HepG2 (cell line): ENCODE data around the gene CTDSP2. TPM values are rescaled to one million over a fixed set of nuclear protein-coding genes. Genes with fewer than 3 reads are reported as not detected.

Experiments
- ARNT2 ChIP-seq: sonication (generic); formaldehyde crosslinking; IDR thresholded peaks from 2 replicates; pipeline ENCODE4 v1.8.0; 2022; ENCODE audit warnings: mild to moderate bottlenecking, low read depth, missing genetic modification reagents, moderate library complexity
- DR1 ChIP-seq: sonication (generic); formaldehyde crosslinking; IDR thresholded peaks from 2 replicates; pipeline ENCODE4 v1.8.0; 2021; ENCODE audit warnings: mild to moderate bottlenecking, missing genetic modification reagents, inconsistent platforms
- FOXC1 ChIP-seq: sonication (generic); formaldehyde crosslinking; IDR thresholded peaks from 2 replicates; pipeline ENCODE4 v1.8.0; 2022; ENCODE audit warnings: mild to moderate bottlenecking, missing genetic modification reagents, borderline replicate concordance
- KAT8 ChIP-seq: IDR thresholded peaks from 2 replicates; pipeline ENCODE4 v1.6.1; 2016; ENCODE audit warnings: missing genetic modification reagents, missing compliant biosample characterization
- KDM6A ChIP-seq: IDR thresholded peaks from 2 replicates; pipeline ENCODE4 v1.6.1; 2016; ENCODE audit warnings: low read depth
- PAX8 ChIP-seq: sonication (generic); formaldehyde crosslinking; IDR thresholded peaks from 2 replicates; pipeline ENCODE4 v1.8.0; 2022; ENCODE audit warnings: mild to moderate bottlenecking, missing genetic modification reagents, borderline replicate concordance
- PPARG ChIP-seq: conservative IDR thresholded peaks from 2 replicates; pipeline ENCODE4 v1.6.1; 2016; ENCODE audit warnings: missing biosample characterization, missing genetic modification reagents
- TBL1XR1 ChIP-seq: fragments of 150-350 bp; IDR thresholded peaks from 2 replicates; pipeline ENCODE4 v1.6.1; 2014; ENCODE audit warnings: borderline replicate concordance, low read length; ENCODE audit not compliant: partially characterized antibody
- ZBTB20 ChIP-seq: sonication (generic); formaldehyde crosslinking; IDR thresholded peaks from 2 replicates; pipeline ENCODE4 v1.8.1; 2023; ENCODE audit warnings: missing genetic modification reagents, low read depth, mild to moderate bottlenecking, borderline replicate concordance
- ZMYM4 ChIP-seq: sonication (generic); formaldehyde crosslinking; IDR thresholded peaks from 2 replicates; pipeline ENCODE4 v1.8.1; 2023; ENCODE audit warnings: mild to moderate bottlenecking, missing genetic modification reagents
- ZNF460 ChIP-seq: sonication (generic); formaldehyde crosslinking; IDR thresholded peaks from 2 replicates; pipeline ENCODE4 v1.5.1; 2020; ENCODE audit warnings: missing genetic modification reagents, mild to moderate bottlenecking, borderline replicate concordance
- ZNF510 ChIP-seq: sonication (generic); formaldehyde crosslinking; IDR thresholded peaks from 2 replicates; pipeline ENCODE4 v1.4.0; 2020; ENCODE audit warnings: low read depth, mild to moderate bottlenecking, missing genetic modification reagents
- ZNF550 ChIP-seq: sonication (generic); formaldehyde crosslinking; IDR thresholded peaks from 2 replicates; pipeline ENCODE4 v1.4.0; 2020; ENCODE audit warnings: mild to moderate bottlenecking, missing genetic modification reagents, borderline replicate concordance
- ZNF777 ChIP-seq: sonication (generic); formaldehyde crosslinking; IDR thresholded peaks from 2 replicates; pipeline ENCODE4 v1.4.0; 2020; ENCODE audit warnings: missing genetic modification reagents
- polyA plus RNA-seq, 8 experiments: library from polyadenylated mRNA; depleted of rRNA in 3 of 8; stranded (reverse) in 7 of 8; unstranded in 1 of 8; fragments of >200 nt; fragmentation: Illumina TruSeq in 4 of 8; extraction: Trizol in 4 of 8; gene quantifications; 2 replicates each; pipeline versions ENCODE4 v1.2.1 to v1.2.3, GENCODE V29; 2011 to 2016; ENCODE audit warnings: low read depth in 4 of 8, missing spikeins in 1 of 8, mixed read lengths in 1 of 8; ENCODE audit not compliant: insufficient read depth in 1 of 8
- total RNA-seq, 5 experiments: library from RNA; depleted of rRNA; stranded (reverse); fragments of >200 nt; fragmentation: Illumina TruSeq; extraction: Trizol; gene quantifications; 2 replicates each; pipeline ENCODE4 v1.2.3, GENCODE V29; 2016; ENCODE audit warnings: low read depth in 1 of 5
- TF ChIP-seq, protein P1 (sequence below): sonication (generic); formaldehyde crosslinking; conservative IDR thresholded peaks from 2 replicates; pipeline ENCODE4 v1.4.0; 2020; ENCODE audit warnings: mild to moderate bottlenecking, missing genetic modification reagents, moderate library complexity
- TF ChIP-seq, protein P2 (sequence below): sonication (generic); formaldehyde crosslinking; conservative IDR thresholded peaks from 2 replicates; pipeline ENCODE4 v1.4.0; 2020; ENCODE audit warnings: missing genetic modification reagents
- TF ChIP-seq, protein P3 (sequence below): sonication (generic); formaldehyde crosslinking; IDR thresholded peaks from 2 replicates; pipeline ENCODE4 v1.4.0; 2020; ENCODE audit warnings: missing genetic modification reagents, low read depth, mild to moderate bottlenecking, borderline replicate concordance
- TF ChIP-seq, protein P4 (sequence below): sonication (generic); formaldehyde crosslinking; IDR thresholded peaks from 2 replicates; pipeline ENCODE4 v1.5.0; 2020; ENCODE audit warnings: missing genetic modification reagents
- TF ChIP-seq, protein P5 (sequence below): sonication (generic); formaldehyde crosslinking; IDR thresholded peaks from 2 replicates; pipeline ENCODE4 v1.5.0; 2020; ENCODE audit warnings: missing genetic modification reagents, mild to moderate bottlenecking, borderline replicate concordance
- TF ChIP-seq, protein P6 (sequence below): sonication (generic); formaldehyde crosslinking; IDR thresholded peaks from 2 replicates; pipeline ENCODE4 v1.4.0; 2020; ENCODE audit warnings: missing genetic modification reagents

The CTDSP2 gene
- total and polyA plus RNA-seq, 2 of the 13 experiments (the other 11 are each of a cell fraction or from before 2014, with no cell fraction given), result 38.1 to 82.5 TPM

DNA sequence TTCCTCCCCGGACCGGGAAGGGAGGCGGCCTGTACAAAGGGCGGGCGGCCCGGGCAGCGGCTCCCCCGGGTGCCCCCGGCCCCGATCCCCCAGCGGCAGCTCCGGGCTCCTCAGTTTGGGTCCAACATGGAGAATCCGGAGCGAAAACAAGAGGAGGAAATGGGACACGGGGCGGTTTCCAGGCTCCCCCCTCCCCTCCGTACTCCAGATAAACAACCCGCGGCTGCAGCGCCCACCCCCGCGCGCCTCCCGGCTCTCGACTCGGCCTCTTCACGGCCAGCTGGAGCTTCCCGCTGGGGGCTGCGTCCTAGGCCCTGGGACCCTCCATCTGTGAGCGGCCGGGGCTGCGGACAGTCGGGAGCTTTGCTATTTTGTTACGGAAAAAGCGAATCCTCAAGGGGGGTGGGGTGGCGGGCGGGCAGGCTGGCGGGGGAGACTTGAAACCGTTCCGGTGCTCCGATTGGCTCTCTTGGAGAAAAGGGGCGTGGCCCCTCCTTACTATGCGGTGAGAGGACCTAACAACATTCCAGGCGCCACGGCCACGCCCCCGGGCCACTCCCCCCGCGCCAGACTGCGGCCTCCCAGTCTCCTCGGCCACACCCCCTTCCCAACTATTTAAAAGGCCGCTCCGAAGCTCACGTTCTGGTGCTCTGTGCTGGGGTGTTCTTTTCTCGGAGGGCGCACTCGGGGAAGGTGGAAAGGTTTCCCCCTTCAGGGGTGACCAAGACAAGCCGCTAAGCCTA lies at the start of gene CTDSP2 (continued):
- TF ChIP-seq, protein P1, sequence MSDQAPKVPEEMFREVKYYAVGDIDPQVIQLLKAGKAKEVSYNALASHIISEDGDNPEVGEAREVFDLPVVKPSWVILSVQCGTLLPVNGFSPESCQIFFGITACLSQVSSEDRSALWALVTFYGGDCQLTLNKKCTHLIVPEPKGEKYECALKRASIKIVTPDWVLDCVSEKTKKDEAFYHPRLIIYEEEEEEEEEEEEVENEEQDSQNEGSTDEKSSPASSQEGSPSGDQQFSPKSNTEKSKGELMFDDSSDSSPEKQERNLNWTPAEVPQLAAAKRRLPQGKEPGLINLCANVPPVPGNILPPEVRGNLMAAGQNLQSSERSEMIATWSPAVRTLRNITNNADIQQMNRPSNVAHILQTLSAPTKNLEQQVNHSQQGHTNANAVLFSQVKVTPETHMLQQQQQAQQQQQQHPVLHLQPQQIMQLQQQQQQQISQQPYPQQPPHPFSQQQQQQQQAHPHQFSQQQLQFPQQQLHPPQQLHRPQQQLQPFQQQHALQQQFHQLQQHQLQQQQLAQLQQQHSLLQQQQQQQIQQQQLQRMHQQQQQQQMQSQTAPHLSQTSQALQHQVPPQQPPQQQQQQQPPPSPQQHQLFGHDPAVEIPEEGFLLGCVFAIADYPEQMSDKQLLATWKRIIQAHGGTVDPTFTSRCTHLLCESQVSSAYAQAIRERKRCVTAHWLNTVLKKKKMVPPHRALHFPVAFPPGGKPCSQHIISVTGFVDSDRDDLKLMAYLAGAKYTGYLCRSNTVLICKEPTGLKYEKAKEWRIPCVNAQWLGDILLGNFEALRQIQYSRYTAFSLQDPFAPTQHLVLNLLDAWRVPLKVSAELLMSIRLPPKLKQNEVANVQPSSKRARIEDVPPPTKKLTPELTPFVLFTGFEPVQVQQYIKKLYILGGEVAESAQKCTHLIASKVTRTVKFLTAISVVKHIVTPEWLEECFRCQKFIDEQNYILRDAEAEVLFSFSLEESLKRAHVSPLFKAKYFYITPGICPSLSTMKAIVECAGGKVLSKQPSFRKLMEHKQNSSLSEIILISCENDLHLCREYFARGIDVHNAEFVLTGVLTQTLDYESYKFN (CRISPR knock-in tag), result peak; percentile 47
- TF ChIP-seq ZNF550, result no peak
- 0 out of 2 replicates have a peak, but pooled peaks have one; percentile 58 for TF ChIP-seq PAX8 (CRISPR knock-in tag)
- peak; percentile 94 for TF ChIP-seq DR1 (CRISPR knock-in tag)
- TF ChIP-seq, protein P2, sequence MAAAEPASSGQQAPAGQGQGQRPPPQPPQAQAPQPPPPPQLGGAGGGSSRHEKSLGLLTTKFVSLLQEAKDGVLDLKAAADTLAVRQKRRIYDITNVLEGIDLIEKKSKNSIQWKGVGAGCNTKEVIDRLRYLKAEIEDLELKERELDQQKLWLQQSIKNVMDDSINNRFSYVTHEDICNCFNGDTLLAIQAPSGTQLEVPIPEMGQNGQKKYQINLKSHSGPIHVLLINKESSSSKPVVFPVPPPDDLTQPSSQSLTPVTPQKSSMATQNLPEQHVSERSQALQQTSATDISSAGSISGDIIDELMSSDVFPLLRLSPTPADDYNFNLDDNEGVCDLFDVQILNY, result no peak
- TF ChIP-seq PPARG (CRISPR knock-in tag), result no peak
- no peak for TF ChIP-seq KDM6A
- TF ChIP-seq ZNF460, result no peak
- TF ChIP-seq FOXC1 (CRISPR knock-in tag), result peak; percentile 42; the same call in 1 of the 2 replicates
- TF ChIP-seq ZBTB20 (CRISPR knock-in tag), result peak; percentile 66; the same call in 1 of the 2 replicates
- TF ChIP-seq TBL1XR1, result no peak
- no peak for TF ChIP-seq ARNT2 (CRISPR knock-in tag)
- peak; percentile 45; the same call in 1 of the 2 replicates for TF ChIP-seq ZNF510 (CRISPR knock-in tag)
- TF ChIP-seq ZMYM4 (CRISPR knock-in tag), result peak; percentile 67; the same call in 1 of the 2 replicates
- TF ChIP-seq, protein P3, sequence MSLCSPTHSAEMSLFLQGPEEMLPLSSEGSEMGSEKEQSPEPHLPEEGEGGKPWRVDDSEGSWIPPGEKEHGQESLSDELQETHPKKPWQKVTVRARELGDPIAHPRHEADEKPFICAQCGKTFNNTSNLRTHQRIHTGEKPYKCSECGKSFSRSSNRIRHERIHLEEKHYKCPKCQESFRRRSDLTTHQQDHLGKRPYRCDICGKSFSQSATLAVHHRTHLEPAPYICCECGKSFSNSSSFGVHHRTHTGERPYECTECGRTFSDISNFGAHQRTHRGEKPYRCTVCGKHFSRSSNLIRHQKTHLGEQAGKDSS (CRISPR knock-in tag), result peak; percentile 98
- TF ChIP-seq, protein P4, sequence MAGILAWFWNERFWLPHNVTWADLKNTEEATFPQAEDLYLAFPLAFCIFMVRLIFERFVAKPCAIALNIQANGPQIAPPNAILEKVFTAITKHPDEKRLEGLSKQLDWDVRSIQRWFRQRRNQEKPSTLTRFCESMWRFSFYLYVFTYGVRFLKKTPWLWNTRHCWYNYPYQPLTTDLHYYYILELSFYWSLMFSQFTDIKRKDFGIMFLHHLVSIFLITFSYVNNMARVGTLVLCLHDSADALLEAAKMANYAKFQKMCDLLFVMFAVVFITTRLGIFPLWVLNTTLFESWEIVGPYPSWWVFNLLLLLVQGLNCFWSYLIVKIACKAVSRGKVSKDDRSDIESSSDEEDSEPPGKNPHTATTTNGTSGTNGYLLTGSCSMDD (CRISPR knock-in tag), result no peak
- TF ChIP-seq, protein P5, sequence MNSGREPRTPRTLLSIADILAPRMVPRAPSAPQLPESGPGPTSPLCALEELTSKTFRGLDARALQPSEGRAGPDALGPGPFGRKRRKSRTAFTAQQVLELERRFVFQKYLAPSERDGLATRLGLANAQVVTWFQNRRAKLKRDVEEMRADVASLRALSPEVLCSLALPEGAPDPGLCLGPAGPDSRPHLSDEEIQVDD, result no peak
- TF ChIP-seq ZNF777 (CRISPR knock-in tag), result peak; percentile 71; the same call in 1 of the 2 replicates
- TF ChIP-seq, protein P6, sequence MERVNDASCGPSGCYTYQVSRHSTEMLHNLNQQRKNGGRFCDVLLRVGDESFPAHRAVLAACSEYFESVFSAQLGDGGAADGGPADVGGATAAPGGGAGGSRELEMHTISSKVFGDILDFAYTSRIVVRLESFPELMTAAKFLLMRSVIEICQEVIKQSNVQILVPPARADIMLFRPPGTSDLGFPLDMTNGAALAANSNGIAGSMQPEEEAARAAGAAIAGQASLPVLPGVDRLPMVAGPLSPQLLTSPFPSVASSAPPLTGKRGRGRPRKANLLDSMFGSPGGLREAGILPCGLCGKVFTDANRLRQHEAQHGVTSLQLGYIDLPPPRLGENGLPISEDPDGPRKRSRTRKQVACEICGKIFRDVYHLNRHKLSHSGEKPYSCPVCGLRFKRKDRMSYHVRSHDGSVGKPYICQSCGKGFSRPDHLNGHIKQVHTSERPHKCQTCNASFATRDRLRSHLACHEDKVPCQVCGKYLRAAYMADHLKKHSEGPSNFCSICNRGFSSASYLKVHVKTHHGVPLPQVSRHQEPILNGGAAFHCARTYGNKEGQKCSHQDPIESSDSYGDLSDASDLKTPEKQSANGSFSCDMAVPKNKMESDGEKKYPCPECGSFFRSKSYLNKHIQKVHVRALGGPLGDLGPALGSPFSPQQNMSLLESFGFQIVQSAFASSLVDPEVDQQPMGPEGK (CRISPR knock-in tag), result peak; percentile 82
- TF ChIP-seq KAT8, result no peak; the same call in 1 of the 2 replicates
